HG03520 (cell line): ENCODE measurements around the gene IRX5.

Experiments
- ATAC-seq: cut with Tn5 transposase; IDR thresholded peaks from one replicate; pipeline ENCODE4 v1.9.1; 2021; ENCODE audit warnings: mild to moderate bottlenecking, moderate library complexity; ENCODE audit not compliant: unreplicated experiment

Gene IRX5

GRCh38 chr16:54929090-54930004, 1.3 kb upstream of the IRX5 start:
- ATAC-seq = peak; percentile 93

GRCh38 chr16:54930869-54931119, 129 bp downstream of the IRX5 start:
- ATAC-seq = no peak

DNA sequence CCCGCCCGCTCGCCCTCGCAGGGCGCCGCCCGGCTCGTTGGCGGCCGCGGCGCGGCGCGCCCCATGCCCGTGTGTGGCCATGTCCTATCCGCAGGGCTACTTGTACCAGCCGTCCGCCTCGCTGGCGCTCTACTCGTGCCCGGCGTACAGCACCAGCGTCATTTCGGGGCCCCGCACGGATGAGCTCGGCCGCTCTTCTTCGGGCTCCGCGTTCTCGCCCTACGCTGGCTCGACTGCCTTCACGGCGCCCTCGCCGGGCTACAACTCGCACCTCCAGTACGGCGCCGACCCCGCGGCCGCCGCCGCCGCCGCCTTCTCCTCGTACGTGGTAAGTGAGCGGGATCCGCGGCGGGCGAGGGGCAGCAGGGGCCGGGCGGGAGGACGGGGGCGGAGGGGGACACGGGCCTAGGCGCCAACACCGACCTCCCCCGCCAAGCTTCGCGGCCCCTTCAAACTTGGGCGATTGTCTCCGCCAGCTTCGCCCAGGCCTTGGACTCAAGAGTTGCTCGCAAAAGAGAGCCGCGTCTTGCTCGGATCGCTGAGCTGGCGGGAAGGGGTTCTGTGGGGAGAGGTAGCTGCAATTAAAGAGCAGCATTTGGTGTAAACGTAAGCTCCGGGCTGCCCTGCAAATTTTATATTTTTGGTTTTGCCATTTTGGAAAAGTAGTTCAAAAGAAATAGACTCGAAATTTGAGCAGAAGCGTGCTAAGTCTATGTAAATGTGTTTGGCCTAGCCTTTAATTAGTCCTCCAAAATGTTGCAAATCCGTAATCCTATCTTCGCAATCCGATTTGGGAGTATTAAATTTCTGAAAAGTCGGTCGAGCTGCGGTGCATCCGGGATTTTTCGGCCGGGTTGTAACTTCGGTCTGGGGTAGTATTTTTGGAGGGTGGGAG, 702 bp downstream of the IRX5 start:
- no peak for ATAC-seq

DNA sequence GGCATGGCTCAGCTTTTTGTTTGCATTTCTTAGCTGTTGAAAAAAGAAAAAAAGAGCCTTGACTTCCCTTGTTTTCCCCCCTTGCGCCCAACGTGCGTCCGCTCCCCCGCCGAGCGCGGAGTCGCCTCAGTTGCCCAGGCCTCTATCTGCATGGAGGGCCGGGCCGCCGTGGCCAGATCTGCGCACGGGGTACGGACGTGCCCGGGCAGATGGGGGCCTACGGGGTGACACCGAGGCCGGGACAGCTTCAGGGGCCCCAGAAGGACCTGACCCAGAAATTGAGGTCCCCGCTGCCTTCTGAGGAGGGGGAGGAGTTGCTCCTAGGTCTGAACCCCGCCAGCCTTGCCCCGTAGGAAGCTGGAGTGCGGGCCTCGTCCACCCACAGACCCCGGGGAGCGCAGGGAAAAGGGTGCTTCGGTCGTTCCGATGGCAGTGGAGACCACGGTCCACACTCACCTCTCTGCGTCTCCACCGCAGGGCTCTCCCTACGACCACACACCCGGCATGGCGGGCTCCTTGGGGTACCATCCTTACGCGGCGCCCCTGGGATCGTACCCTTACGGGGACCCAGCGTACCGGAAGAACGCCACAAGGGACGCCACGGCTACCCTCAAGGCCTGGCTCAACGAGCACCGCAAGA, 1.5 kb downstream of the IRX5 start:
- ATAC-seq = no peak

DNA sequence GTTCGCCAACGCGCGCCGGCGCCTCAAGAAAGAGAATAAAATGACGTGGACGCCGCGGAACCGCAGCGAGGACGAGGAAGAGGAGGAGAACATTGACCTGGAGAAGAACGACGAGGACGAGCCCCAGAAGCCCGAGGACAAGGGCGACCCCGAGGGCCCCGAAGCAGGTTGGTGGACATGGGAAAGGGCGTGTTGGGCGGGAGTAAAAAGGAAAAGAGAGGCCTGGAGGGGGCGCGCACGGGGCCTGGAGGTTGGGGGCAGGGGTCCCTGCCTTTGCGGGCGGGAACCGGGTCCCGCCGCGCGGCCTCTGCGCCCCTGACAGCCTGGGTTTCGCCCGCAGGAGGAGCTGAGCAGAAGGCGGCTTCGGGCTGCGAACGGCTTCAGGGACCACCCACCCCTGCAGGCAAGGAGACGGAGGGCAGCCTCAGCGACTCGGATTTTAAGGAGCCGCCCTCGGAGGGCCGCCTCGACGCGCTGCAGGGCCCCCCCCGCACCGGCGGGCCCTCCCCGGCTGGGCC, 2.1 kb downstream of the IRX5 start:
- ATAC-seq = no peak

DNA sequence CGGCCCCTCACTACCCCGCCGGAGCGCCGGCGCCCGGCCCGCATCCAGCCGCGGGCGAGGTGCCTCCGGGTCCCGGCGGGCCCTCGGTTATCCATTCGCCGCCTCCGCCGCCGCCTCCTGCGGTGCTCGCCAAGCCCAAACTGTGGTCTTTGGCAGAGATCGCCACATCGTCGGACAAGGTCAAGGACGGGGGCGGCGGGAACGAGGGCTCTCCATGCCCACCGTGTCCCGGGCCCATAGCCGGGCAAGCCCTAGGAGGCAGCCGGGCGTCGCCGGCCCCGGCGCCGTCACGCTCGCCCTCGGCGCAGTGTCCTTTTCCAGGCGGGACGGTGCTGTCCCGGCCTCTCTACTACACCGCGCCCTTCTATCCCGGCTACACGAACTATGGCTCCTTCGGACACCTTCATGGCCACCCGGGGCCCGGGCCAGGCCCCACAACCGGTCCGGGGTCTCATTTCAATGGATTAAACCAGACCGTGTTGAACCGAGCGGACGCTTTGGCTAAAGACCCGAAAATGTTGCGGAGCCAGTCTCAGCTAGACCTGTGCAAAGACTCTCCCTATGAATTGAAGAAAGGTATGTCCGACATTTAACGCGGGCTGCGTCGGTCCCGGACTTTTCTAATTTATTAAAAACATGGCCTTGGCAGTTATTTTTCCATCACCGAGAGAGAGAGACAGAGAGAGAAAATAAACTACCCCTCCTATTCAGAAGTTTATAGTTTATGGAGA, 2.8 kb downstream of the IRX5 start:
- no peak for ATAC-seq

- no peak for ATAC-seq
Observed at GRCh38 chr16:54934481-54935265, 4.0 kb downstream of the IRX5 start.

- no peak for ATAC-seq
Observed at GRCh38 chr16:54935266-54935968, 4.8 kb downstream of the IRX5 start.

- no peak for ATAC-seq
Observed at GRCh38 chr16:54936201-54936978, 5.7 kb downstream of the IRX5 start.

DNA sequence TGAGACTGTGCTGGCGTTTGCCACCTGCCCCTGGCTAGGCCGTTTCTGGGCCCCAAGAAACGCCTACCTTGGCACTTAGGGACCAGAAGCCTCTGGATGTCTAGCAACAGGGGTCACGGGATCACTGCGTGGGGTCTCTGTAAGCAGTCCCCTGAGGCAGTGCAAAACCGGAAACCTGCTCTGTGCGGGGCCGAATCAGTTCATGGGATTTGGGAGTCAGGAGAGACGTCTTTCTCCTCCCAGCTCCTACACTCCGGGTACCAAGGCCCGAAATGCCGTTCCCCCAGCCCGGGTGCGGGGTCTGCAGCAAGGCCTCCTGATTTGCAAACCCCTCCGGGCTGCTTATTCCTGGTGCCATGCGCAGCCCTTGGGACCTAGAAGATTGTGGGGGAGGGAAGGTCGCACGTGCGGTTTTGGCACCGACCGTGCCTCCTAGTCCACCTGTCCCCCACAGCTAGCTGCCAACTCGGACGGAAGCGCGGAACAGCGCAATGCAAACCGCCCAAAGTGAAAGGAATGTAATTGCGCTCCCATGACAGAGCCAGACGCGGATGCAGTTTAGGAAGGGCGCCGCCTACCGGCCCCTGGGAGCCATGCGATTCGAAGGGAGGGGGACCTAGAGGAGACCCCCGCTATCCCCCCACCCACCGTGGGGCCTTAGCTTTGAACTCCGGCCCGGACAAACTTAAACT, 6.5 kb downstream of the IRX5 start:
- ATAC-seq = no peak

DNA sequence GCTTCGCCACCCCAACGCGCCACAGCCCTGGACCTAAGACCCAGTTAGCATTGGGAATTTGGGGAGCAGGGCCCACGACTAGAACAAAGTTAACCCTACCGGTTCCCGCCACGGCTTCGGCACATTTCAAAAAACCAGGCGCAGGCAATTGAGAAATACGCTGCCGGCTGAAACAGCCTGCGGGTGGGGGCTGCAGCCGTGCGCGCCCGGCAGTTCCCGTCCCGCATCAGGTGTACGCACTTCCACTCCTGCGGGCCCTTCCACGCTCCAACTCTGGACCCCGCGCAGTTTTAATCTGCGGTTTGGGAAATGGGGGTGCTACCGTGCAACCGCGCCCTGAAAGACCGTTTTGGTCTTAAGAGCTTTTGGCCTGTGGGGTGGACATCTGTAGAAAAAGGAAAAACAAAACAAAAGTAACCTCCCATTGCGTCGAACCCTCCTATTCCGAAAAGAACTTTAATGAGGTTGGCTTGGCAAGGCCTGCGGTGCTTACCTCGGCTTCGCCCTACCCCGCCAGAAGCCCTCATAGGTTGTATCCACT, 7.1 kb downstream of the IRX5 start:
- ATAC-seq = no peak

- no peak for ATAC-seq
Observed at GRCh38 chr16:54938212-54939028, 7.8 kb downstream of the IRX5 start.

GRCh38 chr16:54939029-54939346, 8.3 kb downstream of the IRX5 start:
- no peak for ATAC-seq

DNA sequence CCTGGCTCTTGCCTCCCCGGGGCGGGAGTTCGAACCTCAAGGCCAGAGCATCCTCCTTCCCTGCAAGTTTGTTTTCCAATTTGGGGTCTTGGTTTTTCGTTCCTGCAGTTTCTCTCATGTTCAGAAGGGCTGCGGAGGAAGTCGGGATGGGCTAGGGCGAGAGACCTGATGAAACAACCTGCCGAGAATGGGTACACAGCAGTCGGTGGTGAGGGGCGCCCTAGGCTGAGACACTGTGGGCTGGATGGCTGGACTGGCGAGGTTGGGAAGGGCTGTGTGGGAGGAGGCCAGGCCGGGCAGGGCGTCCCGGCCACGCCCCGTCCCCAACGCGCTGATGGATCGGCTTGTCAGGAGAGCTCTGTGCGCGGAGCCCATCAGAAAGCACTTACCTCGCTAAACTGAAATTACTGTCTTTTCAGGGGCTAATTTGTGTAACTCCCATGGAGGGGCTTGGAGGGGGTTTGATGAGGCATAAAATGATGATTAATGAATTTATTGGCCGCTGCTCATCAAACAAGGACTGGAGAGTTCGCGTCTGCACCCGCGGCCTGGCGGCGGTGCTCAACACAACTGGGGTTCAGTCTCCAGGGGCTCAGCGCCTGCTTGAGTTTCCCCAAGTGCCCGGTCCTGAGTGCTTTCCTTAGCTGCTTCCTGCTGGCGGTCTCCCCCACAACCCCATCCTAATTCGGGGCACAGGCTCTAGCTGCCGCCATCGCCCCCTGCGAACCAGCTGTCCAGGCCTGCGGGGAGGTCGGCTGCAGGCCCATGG, 9.0 kb downstream of the IRX5 start:
- ATAC-seq = no peak

GRCh38 chr16:54940279-54940604, 9.6 kb downstream of the IRX5 start:
- ATAC-seq = no peak

- ATAC-seq = no peak
Observed at GRCh38 chr16:54942353-54942943, 11.8 kb downstream of the IRX5 start.
